K562 (cell line): ENCODE results near the gene THOP1. TPM values are rescaled to one million over a fixed set of nuclear protein-coding genes. Genes with fewer than 3 reads are reported as not detected.

ENCODE experiments used
- ILF3 ChIP-seq: fragments of 450-650 bp; IDR thresholded peaks from 2 replicates; pipeline ENCODE4 v1.6.1; 2018; ENCODE audit warnings: antibody characterized with exemption, mild to moderate bottlenecking, moderate library complexity, borderline replicate concordance
- L3MBTL2 ChIP-seq: fragments of 450-650 bp; IDR thresholded peaks from 2 replicates; pipeline ENCODE4 v1.6.1; 2016; ENCODE audit warnings: mild to moderate bottlenecking, moderate library complexity
- MGA ChIP-seq: fragments of 450-650 bp; IDR thresholded peaks from 2 replicates; pipeline ENCODE4 v1.6.1; 2016; ENCODE audit warnings: mild to moderate bottlenecking, moderate library complexity
- polyA plus RNA-seq, 8 experiments: library from polyadenylated mRNA; depleted of rRNA in 4 of 8; stranded (reverse) in 5 of 8; unstranded in 3 of 8; fragments of >200 nt; fragmentation: Nextera tagmentation in 2 of 8; fragmentation: Illumina TruSeq in 1 of 8; extraction: Ambion mirVana in 2 of 8; extraction: Trizol in 1 of 8; gene quantifications; 2 replicates each; pipeline versions ENCODE4 v1.2.1 to v1.2.3, GENCODE V29; 2011 to 2014; ENCODE audit warnings: inconsistent platforms in 1 of 8, missing spikeins in 1 of 8
- total RNA-seq, 7 experiments: library from RNA; depleted of rRNA in 6 of 7; stranded (reverse); fragments of >200 nt in 6 of 7; fragmentation: Illumina TruSeq in 2 of 7; extraction: Trizol in 2 of 7; gene quantifications; 2 replicates each; pipeline versions ENCODE4 v1.2.1 to v1.2.3, GENCODE V29; 2011 to 2021; ENCODE audit warnings: low replicate concordance in 1 of 7

Gene THOP1
- total and polyA plus RNA-seq, 9 of the 15 experiments (the other 6 are each of a cell fraction or from before 2014, with no cell fraction given), result 1.3 to 255 (median 96.1) TPM

- TF ChIP-seq ILF3, result 0 out of 2 replicates have a peak, but pooled peaks have one; percentile 3
- peak; percentile 9; the same call in 1 of the 2 replicates for TF ChIP-seq L3MBTL2
- TF ChIP-seq MGA, result peak; percentile 53
Measured at GRCh38 chr19:2841855-2842574, 56.7 kb downstream of the THOP1 start (continued).
